HL-60 (cell line): ENCODE results near the gene LAX1.

Experiments
- GABPA ChIP-seq: IDR thresholded peaks from 2 replicates; pipeline ENCODE4 v1.6.1; 2012; ENCODE audit warnings: low read depth
- POLR2AphosphoS5 ChIP-seq: IDR thresholded peaks from 2 replicates; pipeline ENCODE4 v1.6.1; 2012; ENCODE audit warnings: low read depth
- SPI1 ChIP-seq: IDR thresholded peaks from 2 replicates; pipeline ENCODE4 v1.6.1; 2012; ENCODE audit warnings: low read depth, mild to moderate bottlenecking, borderline replicate concordance
- TF ChIP-seq, protein P1 (sequence below): IDR thresholded peaks from 2 replicates; pipeline ENCODE4 v1.6.1; 2012; ENCODE audit warnings: low read depth; ENCODE audit not compliant: insufficient replicate concordance
- TF ChIP-seq, protein P2 (sequence below): IDR thresholded peaks from one replicate; pipeline ENCODE4 v1.5.1; 2011; ENCODE audit warnings: low read length, control low read depth, inconsistent platforms; ENCODE audit not compliant: insufficient read depth

DNA sequence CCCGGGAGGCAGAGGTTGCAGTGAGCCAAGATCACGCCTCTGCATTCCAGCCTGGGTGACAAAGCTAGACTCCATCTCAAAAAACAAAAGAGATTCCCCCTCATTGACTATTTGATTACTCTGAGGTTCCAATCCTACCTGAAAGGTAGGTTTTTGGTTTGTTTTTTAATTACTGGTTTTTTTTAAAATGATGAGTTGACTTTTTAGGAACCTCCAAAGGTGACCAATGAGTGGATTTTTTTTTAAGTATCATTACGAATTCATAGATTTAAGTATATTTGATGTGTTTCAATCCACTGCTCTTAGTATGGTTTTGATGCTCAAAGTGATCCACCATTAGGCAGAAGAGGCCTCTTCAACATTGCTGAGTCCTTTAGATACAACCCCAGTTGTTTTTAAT lies 47.9 kb upstream of the LAX1 start:
- TF ChIP-seq, protein P1, sequence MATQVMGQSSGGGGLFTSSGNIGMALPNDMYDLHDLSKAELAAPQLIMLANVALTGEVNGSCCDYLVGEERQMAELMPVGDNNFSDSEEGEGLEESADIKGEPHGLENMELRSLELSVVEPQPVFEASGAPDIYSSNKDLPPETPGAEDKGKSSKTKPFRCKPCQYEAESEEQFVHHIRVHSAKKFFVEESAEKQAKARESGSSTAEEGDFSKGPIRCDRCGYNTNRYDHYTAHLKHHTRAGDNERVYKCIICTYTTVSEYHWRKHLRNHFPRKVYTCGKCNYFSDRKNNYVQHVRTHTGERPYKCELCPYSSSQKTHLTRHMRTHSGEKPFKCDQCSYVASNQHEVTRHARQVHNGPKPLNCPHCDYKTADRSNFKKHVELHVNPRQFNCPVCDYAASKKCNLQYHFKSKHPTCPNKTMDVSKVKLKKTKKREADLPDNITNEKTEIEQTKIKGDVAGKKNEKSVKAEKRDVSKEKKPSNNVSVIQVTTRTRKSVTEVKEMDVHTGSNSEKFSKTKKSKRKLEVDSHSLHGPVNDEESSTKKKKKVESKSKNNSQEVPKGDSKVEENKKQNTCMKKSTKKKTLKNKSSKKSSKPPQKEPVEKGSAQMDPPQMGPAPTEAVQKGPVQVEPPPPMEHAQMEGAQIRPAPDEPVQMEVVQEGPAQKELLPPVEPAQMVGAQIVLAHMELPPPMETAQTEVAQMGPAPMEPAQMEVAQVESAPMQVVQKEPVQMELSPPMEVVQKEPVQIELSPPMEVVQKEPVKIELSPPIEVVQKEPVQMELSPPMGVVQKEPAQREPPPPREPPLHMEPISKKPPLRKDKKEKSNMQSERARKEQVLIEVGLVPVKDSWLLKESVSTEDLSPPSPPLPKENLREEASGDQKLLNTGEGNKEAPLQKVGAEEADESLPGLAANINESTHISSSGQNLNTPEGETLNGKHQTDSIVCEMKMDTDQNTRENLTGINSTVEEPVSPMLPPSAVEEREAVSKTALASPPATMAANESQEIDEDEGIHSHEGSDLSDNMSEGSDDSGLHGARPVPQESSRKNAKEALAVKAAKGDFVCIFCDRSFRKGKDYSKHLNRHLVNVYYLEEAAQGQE = no peak
- TF ChIP-seq POLR2AphosphoS5 (no peak), SPI1 (no peak), GABPA (no peak)
- TF ChIP-seq, protein P2, sequence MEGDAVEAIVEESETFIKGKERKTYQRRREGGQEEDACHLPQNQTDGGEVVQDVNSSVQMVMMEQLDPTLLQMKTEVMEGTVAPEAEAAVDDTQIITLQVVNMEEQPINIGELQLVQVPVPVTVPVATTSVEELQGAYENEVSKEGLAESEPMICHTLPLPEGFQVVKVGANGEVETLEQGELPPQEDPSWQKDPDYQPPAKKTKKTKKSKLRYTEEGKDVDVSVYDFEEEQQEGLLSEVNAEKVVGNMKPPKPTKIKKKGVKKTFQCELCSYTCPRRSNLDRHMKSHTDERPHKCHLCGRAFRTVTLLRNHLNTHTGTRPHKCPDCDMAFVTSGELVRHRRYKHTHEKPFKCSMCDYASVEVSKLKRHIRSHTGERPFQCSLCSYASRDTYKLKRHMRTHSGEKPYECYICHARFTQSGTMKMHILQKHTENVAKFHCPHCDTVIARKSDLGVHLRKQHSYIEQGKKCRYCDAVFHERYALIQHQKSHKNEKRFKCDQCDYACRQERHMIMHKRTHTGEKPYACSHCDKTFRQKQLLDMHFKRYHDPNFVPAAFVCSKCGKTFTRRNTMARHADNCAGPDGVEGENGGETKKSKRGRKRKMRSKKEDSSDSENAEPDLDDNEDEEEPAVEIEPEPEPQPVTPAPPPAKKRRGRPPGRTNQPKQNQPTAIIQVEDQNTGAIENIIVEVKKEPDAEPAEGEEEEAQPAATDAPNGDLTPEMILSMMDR = no peak
